ENCODE measurements around the gene RAB8B.

- no peak for TF ChIP-seq CTCF (IDR thresholded peaks at IDR 0.05)
- no peak for TF ChIP-seq SIN3A (IDR thresholded peaks at IDR 0.05; ENCODE audit: borderline replicate concordance, insufficient read depth, low read depth, low read length)
- TF ChIP-seq REST (IDR thresholded peaks at IDR 0.05; ENCODE audit: insufficient read depth in 1 of 2, low read depth in 2 of 2, low read length in 1 of 2): no peak
These were observed 3.3 kb upstream of the RAB8B start for GRCh38 chr15:63186065-63186464.
